Neural progenitor cell (in vitro differentiated cells): ENCODE data around the gene SPATA19.

Experiments used
- EZH2 ChIP-seq: fragments of 200-600 bp; sonication (generic); IDR thresholded peaks from 2 replicates; pipeline ENCODE4 v1.6.1; 2017; ENCODE audit warnings: antibody characterized with exemption, mild to moderate bottlenecking, moderate library complexity
- EZH2phosphoT487 ChIP-seq: fragments of 200-600 bp; sonication (generic); IDR thresholded peaks from 2 replicates; pipeline ENCODE4 v1.6.1; 2017; ENCODE audit warnings: antibody characterized with exemption

DNA sequence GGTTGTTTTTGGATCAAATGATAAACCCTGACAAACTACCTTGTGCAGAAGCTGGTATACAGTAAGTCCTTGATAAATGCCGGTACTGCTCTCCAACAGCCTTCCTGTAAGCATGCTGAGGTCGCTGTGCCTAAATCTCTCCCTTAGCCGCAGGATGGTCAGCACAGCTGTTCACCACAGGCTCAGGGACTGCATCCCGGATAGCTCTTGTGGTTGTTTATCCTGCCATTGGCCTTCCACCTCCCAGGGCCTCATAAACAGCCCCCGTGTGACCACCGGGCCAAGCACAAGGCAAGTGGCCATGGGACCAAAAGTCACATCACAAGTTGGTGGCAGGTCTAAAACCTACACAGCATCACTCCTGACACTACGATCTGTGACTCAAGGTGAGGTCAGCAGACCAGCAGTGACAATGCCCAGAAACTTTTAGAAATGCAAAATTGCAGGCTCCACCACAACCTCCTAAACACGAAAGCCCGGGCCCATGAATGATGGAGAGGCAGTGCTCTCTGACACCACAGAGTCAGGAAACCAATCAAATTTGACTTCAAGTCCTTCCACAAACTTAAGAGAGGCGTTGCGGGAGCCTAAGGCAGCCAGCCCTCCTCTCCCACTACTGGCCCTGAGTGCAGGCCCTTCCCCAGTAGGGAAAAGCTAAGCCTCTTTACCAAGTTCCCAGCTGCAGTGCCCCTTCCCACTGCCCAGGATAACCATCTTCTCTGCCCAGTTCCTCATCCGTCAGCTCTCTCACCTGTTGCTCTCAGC lies 3.9 kb downstream of the SPATA19 start:
- TF ChIP-seq EZH2phosphoT487 (no peak), EZH2 (no peak)
